Measurements from ENCODE around the gene CCDC196.

Gene CCDC196

GRCh38 chr14:66507181-66507721 is 21.1 kb downstream of the CCDC196 start:
- Histone ChIP-seq H3K9me3 (ENCODE audit: control extremely low read depth in 1 of 5, control insufficient read depth in 4 of 5, insufficient read depth in 2 of 5, low read depth in 1 of 5, low read length in 4 of 5) (no peaks in the 10 kb centered on the region), H3K4me3 (ENCODE audit: control insufficient read depth in 1 of 7, extremely low read depth in 1 of 7, insufficient read depth in 4 of 7, low read depth in 2 of 7, low read length in 6 of 7) (peak overlapping the region; percentile 74 to 96 (median 83)), H3K36me3 (ENCODE audit: control insufficient read depth in 4 of 4, insufficient read depth in 4 of 4, low read length in 3 of 4) (no peaks in the 10 kb centered on the region), H3K27me3 (replicated peaks in 2 of 5; ENCODE audit: control insufficient read depth in 4 of 5, insufficient read depth in 5 of 5, low read length in 4 of 5) (no peaks in the 10 kb centered on the region), H3K4me1 (ENCODE audit: control extremely low read depth in 1 of 4, control insufficient read depth in 4 of 4, insufficient read depth in 4 of 4, low read length in 3 of 4) (peaks cover 0 to 28% (median 20%) of the 10 kb centered on the region in 4 experiments), H3K27ac (ENCODE audit: insufficient read depth in 1 of 2, low read depth in 1 of 2, low read length in 2 of 2, poor library complexity in 1 of 2, severe bottlenecking in 2 of 2) (peak overlapping the region; percentile 37 to 77)
- ChIA-PET POLR2A (no interaction called here), CTCF (interaction anchor here (0.5 to 1.7 kb wide), 5 partner anchors 9 to 764 kb away, joined by 3 to 7 read pairs (median 4); no protein-coding TSS in a partner anchor)
- WGBS (ENCODE audit: insufficient coverage): 6% methylated on average over 20 of the region's 23 CpGs
- no peak for DNase-seq

- Histone ChIP-seq H3K27ac (ENCODE audit: insufficient read depth in 1 of 2, low read depth in 1 of 2, low read length in 2 of 2, poor library complexity in 1 of 2, severe bottlenecking in 2 of 2) (peak within 1 kb of the TSS; percentile 37 to 77), H3K36me3 (ENCODE audit: control insufficient read depth in 4 of 4, insufficient read depth in 4 of 4, low read length in 3 of 4) (no peaks in the 10 kb centered on the region), H3K27me3 (replicated peaks in 2 of 5; ENCODE audit: control insufficient read depth in 4 of 5, insufficient read depth in 5 of 5, low read length in 4 of 5) (no peaks in the 10 kb centered on the region), H3K4me3 (ENCODE audit: control insufficient read depth in 1 of 7, extremely low read depth in 1 of 7, insufficient read depth in 4 of 7, low read depth in 2 of 7, low read length in 6 of 7) (peak within 1 kb of the TSS; percentile 74 to 96 (median 83)), H3K9me3 (ENCODE audit: control extremely low read depth in 1 of 5, control insufficient read depth in 4 of 5, insufficient read depth in 2 of 5, low read depth in 1 of 5, low read length in 4 of 5) (no peaks in the 10 kb centered on the region), H3K4me1 (ENCODE audit: control extremely low read depth in 1 of 4, control insufficient read depth in 4 of 4, insufficient read depth in 4 of 4, low read length in 3 of 4) (peaks cover 0 to 29% (median 20%) of the 10 kb centered on the region in 4 experiments)
- ChIA-PET POLR2A (no interaction called here), CTCF (interaction anchor here (0.5 to 1.7 kb wide), 5 partner anchors 9 to 764 kb away, joined by 3 to 7 read pairs (median 4); no protein-coding TSS in a partner anchor)
- peak; percentile 94 to 98 (median 97) for DNase-seq
- WGBS (ENCODE audit: insufficient coverage): under 1% methylated on average over 80 of the region's 91 CpGs
These were observed 21.8 kb downstream of the CCDC196 start, which contains the start of gene GPHN for GRCh38 chr14:66507722-66508546. GPHN (plus strand) TSS chr14:66508147.

- ChIA-PET CTCF (interaction anchor here (1.3 to 1.7 kb wide), 4 partner anchors 10 to 105 kb away, joined by 4 to 7 read pairs (median 4); no protein-coding TSS in a partner anchor), POLR2A (no interaction called here)
- Histone ChIP-seq H3K27me3 (replicated peaks in 2 of 5; ENCODE audit: control insufficient read depth in 4 of 5, insufficient read depth in 5 of 5, low read length in 4 of 5) (no peaks in the 10 kb centered on the region), H3K27ac (ENCODE audit: insufficient read depth in 1 of 2, low read depth in 1 of 2, low read length in 2 of 2, poor library complexity in 1 of 2, severe bottlenecking in 2 of 2) (peak overlapping the region in 1 of 2 experiments; percentile 66), H3K4me1 (ENCODE audit: control extremely low read depth in 1 of 4, control insufficient read depth in 4 of 4, insufficient read depth in 4 of 4, low read length in 3 of 4) (peaks cover under 1 to 34% (median 22%) of the 10 kb centered on the region in 4 experiments), H3K36me3 (ENCODE audit: control insufficient read depth in 4 of 4, insufficient read depth in 4 of 4, low read length in 3 of 4) (no peaks in the 10 kb centered on the region), H3K4me3 (ENCODE audit: control insufficient read depth in 1 of 7, extremely low read depth in 1 of 7, insufficient read depth in 4 of 7, low read depth in 2 of 7, low read length in 6 of 7) (peak overlapping the region; percentile 74 to 96 (median 83)), H3K9me3 (ENCODE audit: control extremely low read depth in 1 of 5, control insufficient read depth in 4 of 5, insufficient read depth in 2 of 5, low read depth in 1 of 5, low read length in 4 of 5) (no peaks in the 10 kb centered on the region)
- WGBS (ENCODE audit: insufficient coverage): 0% methylated on average over 9 of the region's 19 CpGs
- DNase-seq: no peak
These were observed 22.3 kb downstream of the CCDC196 start for GRCh38 chr14:66508547-66508845.

GRCh38 chr14:66508846-66509621 is 22.9 kb downstream of the CCDC196 start:
- DNase-seq: peak in 2 of 3 donors; percentile 37 to 54
- Histone ChIP-seq H3K4me3 (ENCODE audit: control insufficient read depth in 1 of 7, extremely low read depth in 1 of 7, insufficient read depth in 4 of 7, low read depth in 2 of 7, low read length in 6 of 7) (peak overlapping the region; percentile 74 to 96 (median 83)), H3K36me3 (ENCODE audit: control insufficient read depth in 4 of 4, insufficient read depth in 4 of 4, low read length in 3 of 4) (no peaks in the 10 kb centered on the region), H3K9me3 (ENCODE audit: control extremely low read depth in 1 of 5, control insufficient read depth in 4 of 5, insufficient read depth in 2 of 5, low read depth in 1 of 5, low read length in 4 of 5) (no peaks in the 10 kb centered on the region), H3K27me3 (replicated peaks in 2 of 5; ENCODE audit: control insufficient read depth in 4 of 5, insufficient read depth in 5 of 5, low read length in 4 of 5) (no peaks in the 10 kb centered on the region), H3K4me1 (ENCODE audit: control extremely low read depth in 1 of 4, control insufficient read depth in 4 of 4, insufficient read depth in 4 of 4, low read length in 3 of 4) (peaks cover 2 to 36% (median 22%) of the 10 kb centered on the region in 4 experiments), H3K27ac (ENCODE audit: insufficient read depth in 1 of 2, low read depth in 1 of 2, low read length in 2 of 2, poor library complexity in 1 of 2, severe bottlenecking in 2 of 2) (peak overlapping the region in 1 of 2 experiments; percentile 66)
- WGBS (ENCODE audit: insufficient coverage): 0% methylated on average over 30 of the region's 57 CpGs
- POLR2A ChIA-PET: no interaction called here
- CTCF ChIA-PET: interaction anchor here (1.3 to 1.7 kb wide), 3 partner anchors 10 to 14 kb away, joined by 4 to 7 read pairs (median 5); no protein-coding TSS in a partner anchor

- H3K4me3 ChIP-seq (ENCODE audit: control insufficient read depth in 1 of 7, extremely low read depth in 1 of 7, insufficient read depth in 4 of 7, low read depth in 2 of 7, low read length in 6 of 7): peak overlapping the region in 6 of 7 experiments; percentile 80 to 96 (median 88)
- H3K36me3 ChIP-seq (ENCODE audit: control insufficient read depth in 4 of 4, insufficient read depth in 4 of 4, low read length in 3 of 4): no peaks in the 10 kb centered on the region
- CTCF ChIA-PET: no interaction called here
- DNase-seq: peak in 2 of 3 donors; percentile 36 to 51
- POLR2A ChIA-PET: no interaction called here
- H3K27ac ChIP-seq (ENCODE audit: insufficient read depth in 1 of 2, low read depth in 1 of 2, low read length in 2 of 2, poor library complexity in 1 of 2, severe bottlenecking in 2 of 2): no peak overlapping the region
- no peaks in the 10 kb centered on the region for H3K9me3 ChIP-seq (ENCODE audit: control extremely low read depth in 1 of 5, control insufficient read depth in 4 of 5, insufficient read depth in 2 of 5, low read depth in 1 of 5, low read length in 4 of 5)
- WGBS (ENCODE audit: insufficient coverage): no CpG with 5 or more reads among the region's 4 CpGs
- no peaks in the 10 kb centered on the region for H3K27me3 ChIP-seq (replicated peaks in 2 of 5; ENCODE audit: control insufficient read depth in 4 of 5, insufficient read depth in 5 of 5, low read length in 4 of 5)
- peaks cover 2 to 38% (median 22%) of the 10 kb centered on the region in 4 experiments for H3K4me1 ChIP-seq (ENCODE audit: control extremely low read depth in 1 of 4, control insufficient read depth in 4 of 4, insufficient read depth in 4 of 4, low read length in 3 of 4)
These were observed 23.7 kb downstream of the CCDC196 start for GRCh38 chr14:66509874-66510273.

GRCh38 chr14:66511849-66512248 is 25.7 kb downstream of the CCDC196 start:
- no CpG with 5 or more reads among the region's 1 CpG for WGBS (ENCODE audit: insufficient coverage)
- ChIA-PET CTCF (interaction anchor here (1.4 kb wide), 1 partner anchor 13 kb away, joined by 9 read pairs; no protein-coding TSS in a partner anchor), POLR2A (no interaction called here)

More at GRCh38 chr14:66511849-66512248, 25.7 kb downstream of the CCDC196 start:
- no peak overlapping the region for H3K4me3 ChIP-seq (ENCODE audit: control insufficient read depth in 1 of 7, extremely low read depth in 1 of 7, insufficient read depth in 4 of 7, low read depth in 2 of 7, low read length in 6 of 7)
- H3K4me1 ChIP-seq (ENCODE audit: control extremely low read depth in 1 of 4, control insufficient read depth in 4 of 4, insufficient read depth in 4 of 4, low read length in 3 of 4): peaks cover 2 to 35% (median 20%) of the 10 kb centered on the region in 4 experiments
- DNase-seq: no peak
- no peaks in the 10 kb centered on the region for H3K27me3 ChIP-seq (replicated peaks in 2 of 5; ENCODE audit: control insufficient read depth in 4 of 5, insufficient read depth in 5 of 5, low read length in 4 of 5)
- no peaks in the 10 kb centered on the region for H3K36me3 ChIP-seq (ENCODE audit: control insufficient read depth in 4 of 4, insufficient read depth in 4 of 4, low read length in 3 of 4)
- H3K27ac ChIP-seq (ENCODE audit: insufficient read depth in 1 of 2, low read depth in 1 of 2, low read length in 2 of 2, poor library complexity in 1 of 2, severe bottlenecking in 2 of 2): no peak overlapping the region
- H3K9me3 ChIP-seq (ENCODE audit: control extremely low read depth in 1 of 5, control insufficient read depth in 4 of 5, insufficient read depth in 2 of 5, low read depth in 1 of 5, low read length in 4 of 5): no peaks in the 10 kb centered on the region

Data from common myeloid progenitor, CD34-positive (primary cell).